GM18498 (cell line): ENCODE data around the gene VPREB1.
"Not testable (repeated sequence)": the region's sequence is repeated elsewhere in the genome, so short reads cannot be mapped to it uniquely, and the experiment has no call there.

Experiments used
- ATAC-seq: cut with Tn5 transposase; IDR thresholded peaks from one replicate; pipeline ENCODE4 v1.9.1; 2021; ENCODE audit warnings: mild to moderate bottlenecking, moderate library complexity; ENCODE audit not compliant: unreplicated experiment

Gene VPREB1

DNA sequence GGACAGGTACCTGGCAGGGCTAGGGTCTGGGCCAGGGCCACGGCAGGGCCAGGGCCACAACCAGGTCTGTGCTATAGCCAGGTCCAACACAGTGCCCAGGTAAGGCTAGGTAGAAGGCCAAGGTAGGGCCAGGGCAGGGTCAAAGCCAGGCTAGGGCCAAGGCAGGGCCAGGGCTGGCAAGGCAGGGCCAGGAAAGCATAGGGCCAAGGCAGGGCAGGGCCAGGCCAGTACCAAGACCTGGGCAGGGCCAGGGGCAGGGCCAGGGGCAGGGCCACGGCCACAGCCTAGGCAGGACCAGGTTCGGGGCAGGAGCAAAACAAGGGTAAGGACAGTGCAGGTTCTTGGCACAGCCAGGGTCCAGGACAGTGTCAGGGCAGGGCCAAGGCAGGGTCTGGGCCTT, 48.1 kb downstream of the VPREB1 start:
- not testable (repeated sequence) for ATAC-seq

- ATAC-seq = not testable (repeated sequence)
Observed at GRCh38 chr22:22293436-22293835, 48.9 kb downstream of the VPREB1 start.

DNA sequence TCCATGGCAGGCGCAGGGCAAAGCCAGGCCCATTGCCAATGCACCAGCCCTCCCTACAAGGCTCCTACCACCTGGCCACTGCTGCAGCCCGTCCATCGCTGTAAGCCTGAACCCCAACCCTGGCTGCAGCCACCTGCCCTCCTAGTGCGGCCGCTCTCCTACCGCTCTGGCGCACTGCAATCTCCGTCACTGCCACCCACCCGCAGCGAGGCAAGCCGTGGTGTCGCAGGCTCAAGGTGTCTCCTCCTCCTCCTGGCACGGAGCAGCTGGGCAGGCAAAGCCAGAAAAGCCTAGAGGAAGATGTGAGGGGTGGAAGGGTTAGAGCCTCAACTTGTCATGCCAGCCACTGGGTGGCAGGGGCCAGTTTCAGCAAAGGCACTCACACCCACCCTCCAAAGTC, 50.1 kb downstream of the VPREB1 start:
- not testable (repeated sequence) for ATAC-seq
